ENCODE measurements around the gene SUMF2.
"Not testable (repeated sequence)": the region's sequence is repeated elsewhere in the genome, so short reads cannot be mapped to it uniquely, and the experiment has no call there.

Gene SUMF2

GRCh38 chr7:56106108-56107073 lies 42.3 kb downstream of the SUMF2 start, which contains the start of gene CHCHD2:
Gene CHCHD2 (minus strand): TSS chr7:56106476. CDS start chr7:56106413, 63 bp downstream.
- in situ Hi-C loops (cut with MboI; ENCODE audit: low sequenced_read_pairs) = no loop called here

GRCh38 chr7:56107954-56108258 lies 43.8 kb downstream of the SUMF2 start:
- in situ Hi-C loops (cut with MboI; ENCODE audit: low sequenced_read_pairs) = no loop called here

GRCh38 chr7:56110611-56111010 lies 46.5 kb downstream of the SUMF2 start:
- in situ Hi-C loops (cut with MboI; ENCODE audit: low sequenced_read_pairs) = no loop called here

- in situ Hi-C loops (cut with MboI; ENCODE audit: low sequenced_read_pairs) = not testable (repeated sequence)
Observed at GRCh38 chr7:56112244-56112643, 48.2 kb downstream of the SUMF2 start.

- in situ Hi-C loops (cut with MboI; ENCODE audit: low sequenced_read_pairs) = no loop called here
Observed at GRCh38 chr7:56115852-56116538, 51.9 kb downstream of the SUMF2 start, which contains the start of gene NUPR2. Gene NUPR2 (minus strand): TSS chr7:56116417. CDS start chr7:56116314, 103 bp downstream.

GRCh38 chr7:56121440-56121839 lies 57.4 kb downstream of the SUMF2 start:
- in situ Hi-C loops (cut with MboI; ENCODE audit: low sequenced_read_pairs) = no loop called here

GRCh38 chr7:56124981-56125380 lies 60.9 kb downstream of the SUMF2 start:
- in situ Hi-C loops (cut with MboI; ENCODE audit: low sequenced_read_pairs) = no loop called here

- in situ Hi-C loops (cut with MboI; ENCODE audit: low sequenced_read_pairs) = no loop called here
Observed at GRCh38 chr7:56125831-56126230, 61.7 kb downstream of the SUMF2 start.

- in situ Hi-C loops (cut with MboI; ENCODE audit: low sequenced_read_pairs) = no loop called here
Observed at GRCh38 chr7:56127241-56127975, 63.3 kb downstream of the SUMF2 start.
